ENCODE measurements around the gene CC2D1A. TPM values are rescaled to one million over a fixed set of nuclear protein-coding genes. Genes with fewer than 3 reads are reported as not detected.

CC2D1A gene
- total RNA-seq, 1 experiment from 2014 or later: 15.3 TPM

GRCh38 chr19:13931391-13932148 is 25.6 kb downstream of the CC2D1A start:
- no peak for DNase-seq

DNA sequence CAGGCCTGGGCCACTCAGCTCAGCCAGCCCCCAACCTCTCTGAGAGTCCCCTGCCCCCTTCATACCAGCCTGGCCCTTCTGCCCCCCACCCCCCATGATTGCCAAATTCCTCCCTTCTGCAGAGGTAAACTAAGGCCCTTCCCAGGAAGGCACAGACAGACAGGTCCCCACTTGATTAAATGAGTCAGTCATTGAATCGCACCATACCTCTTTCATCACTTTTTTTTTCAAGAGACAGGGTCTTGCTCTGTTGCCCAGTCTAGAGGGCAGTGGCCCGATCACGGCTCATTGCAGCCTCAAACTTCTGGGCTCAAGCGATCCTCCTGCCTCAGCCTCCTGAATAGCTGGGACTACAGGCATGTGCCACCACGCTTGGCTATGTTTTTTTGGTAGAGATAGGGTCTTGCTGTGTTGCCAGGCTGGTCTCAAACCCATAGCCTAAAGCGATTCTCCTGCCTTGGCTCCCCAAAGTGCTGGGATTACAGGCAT is 26.2 kb downstream of the CC2D1A start:
- H3K4me3 ChIP-seq: no peak overlapping the region
- no peaks in the 10 kb centered on the region for H3K4me1 ChIP-seq
- no peak overlapping the region for H3K27ac ChIP-seq
- no peaks in the 10 kb centered on the region for H3K9me3 ChIP-seq (replicated peaks)
- H3K27me3 ChIP-seq: no peaks in the 10 kb centered on the region
- 0 out of 2 replicates have a peak, but pooled peaks cover 3% of the 10 kb centered on the region for H3K36me3 ChIP-seq
- no peak for DNase-seq

More at GRCh38 chr19:13931391-13932148, 25.6 kb downstream of the CC2D1A start:
- Histone ChIP-seq H3K4me1 (no peaks in the 10 kb centered on the region), H3K36me3 (0 out of 2 replicates have a peak, but pooled peaks cover 3% of the 10 kb centered on the region), H3K27me3 (no peaks in the 10 kb centered on the region), H3K9me3 (replicated peaks) (no peaks in the 10 kb centered on the region), H3K27ac (no peak overlapping the region), H3K4me3 (no peak overlapping the region)

GRCh38 chr19:13932911-13933393 is 27.0 kb downstream of the CC2D1A start:
- Histone ChIP-seq H3K4me1 (no peaks in the 10 kb centered on the region; the same call in 1 of the 2 replicates), H3K36me3 (0 out of 2 replicates have a peak, but pooled peaks cover 3% of the 10 kb centered on the region), H3K4me3 (no peak overlapping the region), H3K27ac (no peak overlapping the region), H3K27me3 (no peaks in the 10 kb centered on the region), H3K9me3 (replicated peaks) (no peaks in the 10 kb centered on the region)
- no peak for DNase-seq

- Histone ChIP-seq H3K36me3 (no peaks in the 10 kb centered on the region), H3K9me3 (replicated peaks) (no peaks in the 10 kb centered on the region), H3K27ac (no peak overlapping the region), H3K4me1 (no peaks in the 10 kb centered on the region; the same call in 1 of the 2 replicates), H3K4me3 (no peak overlapping the region), H3K27me3 (no peaks in the 10 kb centered on the region; the same call in 1 of the 2 replicates)
- DNase-seq: no peak
Measured at GRCh38 chr19:13934785-13935109, 28.7 kb downstream of the CC2D1A start.

- peak; percentile 41 to 45 for DNase-seq
- no peak overlapping the region for H3K27ac ChIP-seq
- no peak overlapping the region for H3K4me3 ChIP-seq
- no peaks in the 10 kb centered on the region; the same call in 1 of the 2 replicates for H3K27me3 ChIP-seq
- no peaks in the 10 kb centered on the region for H3K9me3 ChIP-seq (replicated peaks)
- no peaks in the 10 kb centered on the region; the same call in 1 of the 2 replicates for H3K4me1 ChIP-seq
- no peaks in the 10 kb centered on the region for H3K36me3 ChIP-seq
Measured at GRCh38 chr19:13935765-13936510, 29.9 kb downstream of the CC2D1A start.

GRCh38 chr19:13937479-13938300 is 31.7 kb downstream of the CC2D1A start:
- Histone ChIP-seq H3K36me3 (no peaks in the 10 kb centered on the region), H3K27me3 (no peaks in the 10 kb centered on the region; the same call in 1 of the 2 replicates), H3K4me1 (no peaks in the 10 kb centered on the region; the same call in 1 of the 2 replicates), H3K9me3 (replicated peaks) (no peaks in the 10 kb centered on the region), H3K4me3 (peak overlapping the region; percentile 31), H3K27ac (no peak overlapping the region)
- no peak for DNase-seq

GRCh38 chr19:13938301-13939064 is 32.5 kb downstream of the CC2D1A start, which contains the start of gene PODNL1:
PODNL1 (minus strand) TSS chr19:13938417; CDS start chr19:13938181, 236 bp downstream.
- H3K4me3 ChIP-seq: peak within 1 kb of the TSS; percentile 31
- no peaks in the 10 kb centered on the region for H3K9me3 ChIP-seq (replicated peaks)
- H3K4me1 ChIP-seq: no peaks in the 10 kb centered on the region; the same call in 1 of the 2 replicates
- no peaks in the 10 kb centered on the region for H3K36me3 ChIP-seq
- no peak within 1 kb of the TSS for H3K27ac ChIP-seq
- H3K27me3 ChIP-seq: no peaks in the 10 kb centered on the region; the same call in 1 of the 2 replicates
- DNase-seq: peak; percentile 47 to 48

DNA sequence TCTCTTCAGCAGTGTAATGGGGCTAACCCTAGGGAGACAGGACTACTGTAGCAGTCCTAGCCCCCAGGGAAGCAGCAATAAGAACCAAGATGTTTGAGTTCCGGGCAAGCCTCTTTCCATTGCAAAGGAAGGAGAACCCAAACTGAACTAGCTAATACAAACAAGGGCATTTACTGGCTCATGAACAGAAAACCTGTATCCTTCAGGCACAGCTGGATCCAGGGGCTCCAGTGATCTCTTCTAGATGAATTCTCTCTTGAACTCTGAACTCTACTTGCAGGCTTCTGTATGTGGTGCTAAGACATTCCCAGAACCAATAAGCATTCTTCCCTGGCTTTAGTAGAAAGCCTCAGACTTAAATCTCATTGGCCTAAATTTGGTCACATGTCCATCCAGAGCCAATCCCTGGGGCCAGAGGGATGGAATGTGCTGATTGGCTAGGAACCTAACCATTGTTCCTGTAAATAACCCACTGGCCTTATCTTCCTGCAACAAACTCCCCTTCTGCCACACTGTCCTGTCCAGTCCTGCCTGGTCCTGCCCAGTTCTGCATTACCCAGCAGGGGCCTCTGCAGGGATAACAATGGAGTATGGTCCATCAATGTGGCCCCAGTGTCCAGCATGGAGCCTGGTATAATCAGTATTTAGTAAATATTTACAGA is 36.2 kb downstream of the CC2D1A start:
- no peak overlapping the region for H3K27ac ChIP-seq
- no peak overlapping the region for H3K4me3 ChIP-seq
- H3K9me3 ChIP-seq (replicated peaks): no peaks in the 10 kb centered on the region
- no peaks in the 10 kb centered on the region for H3K36me3 ChIP-seq
- H3K4me1 ChIP-seq: no peaks in the 10 kb centered on the region; the same call in 1 of the 2 replicates
- no peaks in the 10 kb centered on the region; the same call in 1 of the 2 replicates for H3K27me3 ChIP-seq
- peak in 1 of 2 experiments; percentile 47 for DNase-seq

DNA sequence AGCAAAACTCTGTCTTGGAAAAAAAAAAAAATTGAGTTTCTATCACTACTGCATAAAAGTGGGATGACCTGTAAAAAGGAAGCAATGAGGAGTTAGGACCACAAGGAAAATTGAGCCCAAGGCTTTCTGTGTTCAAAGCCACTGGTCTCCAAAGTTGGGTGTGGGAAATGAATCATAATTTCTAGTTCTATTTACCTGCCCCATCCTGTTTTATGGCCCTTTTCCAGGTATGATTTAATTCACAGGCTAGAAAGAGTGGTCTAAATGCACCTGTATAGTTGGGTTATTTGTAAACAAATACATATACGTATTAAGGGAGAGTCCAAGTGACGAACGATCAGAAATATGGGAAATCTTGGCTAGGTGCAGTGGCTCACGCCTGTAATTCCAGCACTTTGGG is 40.4 kb downstream of the CC2D1A start:
- Histone ChIP-seq H3K4me3 (no peak overlapping the region), H3K9me3 (replicated peaks) (no peaks in the 10 kb centered on the region), H3K36me3 (no peaks in the 10 kb centered on the region), H3K27me3 (no peaks in the 10 kb centered on the region), H3K27ac (no peak overlapping the region), H3K4me1 (no peaks in the 10 kb centered on the region)
- DNase-seq: no peak

- DNase-seq: no peak
- no peak overlapping the region for H3K4me3 ChIP-seq
- H3K9me3 ChIP-seq (replicated peaks): no peaks in the 10 kb centered on the region
- peaks cover 15% of the 10 kb centered on the region for H3K36me3 ChIP-seq
- H3K4me1 ChIP-seq: no peaks in the 10 kb centered on the region; the same call in 1 of the 2 replicates
- no peaks in the 10 kb centered on the region for H3K27me3 ChIP-seq
- H3K27ac ChIP-seq: no peak overlapping the region
Measured at GRCh38 chr19:13951043-13951442, 45.0 kb downstream of the CC2D1A start.

DNA sequence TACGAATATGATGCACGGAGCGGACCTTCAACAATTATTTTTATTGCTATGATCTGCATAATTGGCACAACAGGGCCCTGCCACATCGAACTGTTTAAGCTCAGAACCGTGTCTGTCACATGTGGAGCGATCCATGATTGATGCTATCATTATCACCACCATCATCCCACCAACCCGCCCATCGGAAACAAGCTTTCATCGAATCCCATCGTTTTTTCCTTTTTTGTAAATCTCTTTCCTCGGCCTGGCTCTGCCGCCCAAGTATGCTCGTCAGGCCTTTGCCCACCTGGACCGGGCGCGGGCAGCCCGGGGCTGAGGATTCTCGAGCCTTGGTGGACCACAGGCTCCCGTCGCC is 45.8 kb downstream of the CC2D1A start:
- Histone ChIP-seq H3K4me3 (peak overlapping the region; percentile 86), H3K9me3 (replicated peaks) (no peaks in the 10 kb centered on the region), H3K27ac (no peak overlapping the region), H3K4me1 (no peaks in the 10 kb centered on the region; the same call in 1 of the 2 replicates), H3K27me3 (no peaks in the 10 kb centered on the region), H3K36me3 (peaks cover 22% of the 10 kb centered on the region)
- DNase-seq: no peak

DNA sequence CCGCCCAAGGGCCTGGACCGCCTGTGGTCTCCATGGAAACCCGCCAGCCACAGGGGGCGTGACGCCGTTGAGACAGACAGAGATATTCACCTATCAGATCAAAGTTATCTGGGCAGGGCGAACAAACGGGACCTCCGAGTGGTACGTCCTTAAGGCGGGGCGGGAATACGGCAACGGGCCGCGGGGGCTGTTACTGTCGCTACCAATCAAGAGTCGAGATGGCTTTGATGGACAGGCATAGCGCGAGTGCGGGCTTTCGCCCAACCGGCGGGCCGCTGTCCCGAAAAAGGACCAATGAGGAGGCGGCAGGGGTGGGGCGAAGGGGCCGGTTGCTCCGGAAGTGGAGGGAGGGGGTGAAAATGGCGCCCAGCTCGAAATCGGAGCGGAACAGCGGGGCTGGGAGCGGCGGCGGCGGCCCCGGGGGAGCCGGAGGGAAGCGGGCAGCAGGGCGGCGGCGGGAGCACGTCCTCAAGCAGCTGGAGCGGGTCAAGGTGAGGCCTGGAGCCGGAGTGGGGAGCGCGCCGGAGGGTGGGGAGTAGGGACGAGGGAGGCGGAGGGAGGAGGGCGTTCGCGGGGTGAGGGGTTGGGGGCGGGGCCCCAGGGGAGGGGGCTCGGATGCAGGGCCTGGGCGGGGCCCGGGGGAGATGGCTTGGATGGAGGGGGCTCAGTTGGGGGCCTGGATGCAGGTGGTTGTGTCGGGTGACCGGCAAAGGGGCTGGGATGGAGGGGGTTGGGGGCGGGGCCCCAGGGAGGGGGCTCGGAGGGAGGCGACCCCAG is 46.3 kb downstream of the CC2D1A start, which contains the start of gene DCAF15:
Gene DCAF15 (plus strand): TSS at position 356 of the 777 bp plus-strand sequence. CDS start 4 bp downstream, at position 360.
- H3K4me1 ChIP-seq: no peaks in the 10 kb centered on the region; the same call in 1 of the 2 replicates
- peak within 1 kb of the TSS; percentile 86 for H3K4me3 ChIP-seq
- peaks cover 28% of the 10 kb centered on the region for H3K36me3 ChIP-seq
- no peaks in the 10 kb centered on the region for H3K27me3 ChIP-seq
- no peaks in the 10 kb centered on the region for H3K9me3 ChIP-seq (replicated peaks)
- peak within 1 kb of the TSS; percentile 85 for H3K27ac ChIP-seq
- DNase-seq: peak; percentile 100
